AML-193 (cell line): ENCODE results near the gene ZNF57.
A peak's percentile ranks its signal among the peaks of the same experiment; 100 is the strongest.
"Not testable (repeated sequence)": the region's sequence is repeated elsewhere in the genome, so short reads cannot be mapped to it uniquely, and the experiment has no call there.

Experiments
- DNase-seq, 2 experiments: peaks; one replicate each; lab custom pipeline; 2025; lab: John Stamatoyannopoulos, UW

The ZNF57 gene

GRCh38 chr19:2900296-2901252 is at the start of gene ZNF57:
ZNF57 (plus strand) TSS chr19:2900928; CDS start chr19:2901046, 118 bp downstream.
- peak; percentile 96 to 98 for DNase-seq

DNA sequence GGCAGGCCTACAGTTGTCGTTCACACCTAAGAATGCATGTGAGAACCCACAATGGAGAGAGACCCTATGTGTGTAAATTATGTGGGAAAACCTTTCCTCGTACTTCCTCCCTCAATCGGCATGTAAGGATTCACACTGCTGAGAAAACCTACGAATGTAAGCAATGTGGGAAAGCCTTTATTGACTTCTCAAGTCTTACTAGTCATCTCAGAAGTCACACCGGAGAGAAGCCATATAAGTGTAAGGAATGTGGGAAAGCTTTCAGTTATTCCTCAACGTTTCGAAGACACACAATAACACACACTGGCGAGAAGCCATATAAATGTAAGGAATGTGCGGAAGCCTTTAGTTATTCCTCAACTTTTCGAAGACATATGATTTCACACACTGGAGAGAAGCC is 48.1 kb upstream of the ZNF57 start:
- no peak for DNase-seq

GRCh38 chr19:2853015-2853606 is 47.6 kb upstream of the ZNF57 start:
- no peak for DNase-seq

GRCh38 chr19:2854849-2855248 is 45.9 kb upstream of the ZNF57 start:
- DNase-seq, result no peak

- no peak for DNase-seq
Measured at GRCh38 chr19:2856457-2857050, 44.2 kb upstream of the ZNF57 start.

DNA sequence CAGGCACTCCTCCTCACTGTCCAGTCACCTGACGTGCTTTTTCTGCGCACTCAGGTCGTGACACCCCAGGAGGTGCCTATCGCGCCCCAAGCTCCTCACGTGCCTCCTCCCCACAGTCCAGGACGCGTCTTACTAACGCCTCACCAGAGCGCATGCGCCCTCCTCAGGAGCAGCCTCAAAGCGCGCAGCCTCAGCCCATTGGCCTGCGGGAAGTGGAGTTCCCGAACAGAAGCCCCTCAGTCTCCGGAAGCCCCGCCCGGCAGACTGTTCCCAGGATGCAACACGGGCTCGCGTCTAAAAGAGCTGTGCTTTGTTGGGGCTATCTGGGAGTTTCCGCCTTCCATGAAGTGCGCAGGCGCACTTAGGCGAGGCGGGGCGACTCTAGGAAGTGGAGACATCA is 41.9 kb upstream of the ZNF57 start:
- no peak for DNase-seq

DNA sequence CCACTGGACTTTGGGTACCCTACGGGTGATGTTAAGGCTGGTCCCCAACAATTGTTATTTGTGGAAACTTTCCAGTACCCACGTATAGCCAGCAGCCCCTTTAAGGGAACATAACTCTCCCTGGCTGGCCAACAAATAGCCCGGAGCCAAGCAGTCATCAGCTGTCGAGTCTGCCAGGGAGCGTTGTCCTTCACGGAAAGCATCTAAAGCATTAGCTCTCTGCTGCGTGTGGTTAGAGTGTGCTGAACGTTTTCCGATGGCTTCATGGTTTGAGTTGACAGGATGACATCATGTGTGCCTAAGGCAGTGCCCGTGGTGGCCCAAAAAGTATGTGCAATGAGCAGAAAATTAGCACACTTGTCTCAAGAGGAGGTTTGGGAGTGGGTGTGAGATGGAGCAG is 36.9 kb upstream of the ZNF57 start:
- DNase-seq, result no peak

GRCh38 chr19:2865334-2866100 is 35.2 kb upstream of the ZNF57 start:
- DNase-seq, result no peak

GRCh38 chr19:2866495-2867024 is 34.2 kb upstream of the ZNF57 start:
- no peak for DNase-seq

DNA sequence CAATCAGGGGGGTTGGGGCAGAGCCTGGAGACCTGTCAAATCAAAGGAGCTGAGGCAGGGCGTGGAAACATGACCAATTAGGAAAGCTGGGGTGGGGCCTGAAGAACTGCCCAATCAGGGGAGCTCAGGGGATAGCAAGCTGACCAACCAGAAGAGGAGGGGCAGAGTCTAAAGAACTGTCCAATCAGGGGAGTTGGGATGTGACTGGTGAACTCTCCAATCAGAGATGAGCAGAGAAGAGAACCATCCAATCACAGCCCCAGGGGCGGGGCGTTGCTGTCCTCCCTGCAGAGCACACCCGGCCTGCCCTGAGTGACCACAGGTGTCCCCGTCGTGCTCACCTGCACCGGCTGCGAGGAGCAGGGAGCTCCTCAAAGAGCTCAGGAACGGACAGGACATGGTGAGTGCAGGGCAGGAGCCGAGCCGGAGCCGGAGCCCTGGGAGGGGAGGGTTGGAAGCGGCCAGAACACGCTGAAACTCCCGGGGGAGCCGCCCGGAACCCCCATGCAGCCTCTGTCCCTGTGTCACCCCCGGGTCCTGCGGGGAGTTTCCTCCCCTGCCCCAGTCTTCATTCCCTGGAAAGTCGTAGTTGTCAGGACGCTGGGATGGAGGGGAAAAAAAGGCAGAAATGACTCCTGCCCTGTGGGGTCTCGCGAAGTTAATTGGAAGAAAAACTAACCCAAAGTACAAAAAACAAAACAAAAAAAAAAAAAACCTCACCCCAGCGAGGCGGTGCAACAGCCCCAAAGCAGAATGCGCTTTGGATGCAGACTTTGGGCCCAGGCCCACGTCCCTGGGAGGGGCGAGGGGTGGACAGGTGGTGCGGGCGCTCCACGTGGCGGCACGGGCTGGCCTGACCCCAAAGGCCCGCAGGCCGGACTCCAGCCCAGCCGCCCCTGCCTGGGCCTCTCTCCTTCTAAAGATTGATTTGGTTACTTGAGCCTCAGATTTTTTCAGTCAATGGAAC is 33.4 kb upstream of the ZNF57 start, which contains the start of gene ZNF556:
Gene ZNF556 (plus strand): TSS at position 311 of the 967 bp plus-strand sequence. CDS start 87 bp downstream, at position 398.
- DNase-seq, result no peak

DNA sequence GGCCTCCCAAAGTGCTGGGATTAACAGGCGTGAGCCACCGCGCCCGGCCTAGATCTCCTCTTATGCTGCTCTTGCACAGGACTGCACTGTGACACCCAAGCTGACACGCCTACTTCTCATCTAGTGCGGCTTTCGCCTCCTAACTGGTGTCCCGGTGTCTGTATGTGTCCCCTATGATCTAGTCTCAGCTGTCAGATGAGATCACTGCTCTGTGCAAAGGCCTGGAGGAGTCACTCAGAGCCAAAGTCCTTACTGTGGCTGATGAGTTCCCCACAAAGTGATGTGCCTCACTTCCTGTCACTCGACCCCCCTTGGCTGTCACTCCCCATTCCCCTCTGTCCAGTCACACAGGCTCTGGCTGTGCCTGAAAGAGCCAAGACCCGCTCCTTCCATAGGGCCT is 31.1 kb upstream of the ZNF57 start:
- DNase-seq, result no peak

DNA sequence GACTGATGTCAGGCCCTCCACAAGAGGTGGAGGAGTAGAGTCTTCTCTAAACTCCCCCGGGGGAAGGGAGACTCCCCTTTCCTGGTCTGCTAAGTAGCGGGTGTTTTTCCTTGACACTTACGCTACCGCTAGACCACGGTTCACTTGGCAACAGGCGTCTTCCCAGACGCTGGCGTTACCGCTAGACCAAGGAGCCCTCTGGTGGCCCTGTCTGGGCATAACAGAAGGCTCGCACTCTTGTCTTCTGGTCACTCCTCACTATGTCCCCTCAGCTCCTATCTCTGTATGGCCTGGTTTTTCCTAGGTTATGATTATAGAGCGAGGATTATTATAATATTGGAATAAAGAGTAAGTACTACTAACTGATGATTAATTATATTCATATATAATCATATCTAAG is 28.6 kb upstream of the ZNF57 start:
- DNase-seq, result not testable (repeated sequence)

- no peak for DNase-seq
Measured at GRCh38 chr19:2877398-2878331, 23.1 kb upstream of the ZNF57 start.

GRCh38 chr19:2883686-2884439 is 16.9 kb upstream of the ZNF57 start:
- DNase-seq, result no peak

DNA sequence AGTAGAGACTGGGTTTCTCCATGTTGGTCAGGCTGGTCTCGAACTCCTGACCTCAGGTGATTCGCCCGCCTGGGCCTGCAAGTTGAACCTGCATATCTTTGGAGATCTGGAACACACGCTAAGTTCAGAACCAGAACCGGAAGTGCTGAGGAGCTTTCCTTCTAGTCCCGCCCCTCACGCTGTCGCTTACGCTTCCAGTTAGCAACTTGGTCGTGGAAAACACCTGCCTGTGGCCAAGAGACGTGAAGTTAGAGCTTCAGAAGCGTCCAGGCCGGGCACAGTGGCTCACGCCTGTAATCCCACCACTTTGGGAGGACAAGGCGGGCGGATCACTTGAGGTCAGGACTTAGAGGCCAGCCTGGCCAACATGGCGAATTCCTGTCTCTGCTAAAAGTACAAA is 15.0 kb upstream of the ZNF57 start:
- DNase-seq, result no peak

- DNase-seq, result peak; percentile 85
Measured at GRCh38 chr19:2887391-2887914, 13.3 kb upstream of the ZNF57 start.

DNA sequence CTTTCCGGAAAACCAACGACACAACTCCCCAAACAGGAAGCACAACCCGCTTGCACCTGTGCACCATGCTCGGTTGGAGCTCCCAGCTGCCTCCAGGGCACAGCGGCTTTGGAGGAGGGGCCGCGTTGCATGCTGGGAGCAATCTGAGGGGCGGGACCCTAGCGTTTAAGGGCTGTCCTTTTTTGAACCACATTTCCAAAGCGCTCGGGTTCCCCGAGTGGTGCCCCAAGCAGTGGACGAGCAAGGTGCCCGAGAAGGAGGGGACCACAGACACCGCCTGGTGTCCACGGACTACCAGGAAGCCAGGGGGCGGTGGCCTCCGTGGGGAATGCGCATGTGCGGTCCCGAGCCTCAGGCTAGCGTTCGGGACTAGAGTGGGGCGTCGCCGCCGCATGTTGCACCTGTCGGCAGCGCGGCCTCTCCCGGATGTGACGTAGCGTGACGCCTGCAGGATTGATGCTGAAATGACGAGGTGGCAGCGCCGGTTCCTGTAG is 11.9 kb upstream of the ZNF57 start:
- DNase-seq, result peak; percentile 33

DNA sequence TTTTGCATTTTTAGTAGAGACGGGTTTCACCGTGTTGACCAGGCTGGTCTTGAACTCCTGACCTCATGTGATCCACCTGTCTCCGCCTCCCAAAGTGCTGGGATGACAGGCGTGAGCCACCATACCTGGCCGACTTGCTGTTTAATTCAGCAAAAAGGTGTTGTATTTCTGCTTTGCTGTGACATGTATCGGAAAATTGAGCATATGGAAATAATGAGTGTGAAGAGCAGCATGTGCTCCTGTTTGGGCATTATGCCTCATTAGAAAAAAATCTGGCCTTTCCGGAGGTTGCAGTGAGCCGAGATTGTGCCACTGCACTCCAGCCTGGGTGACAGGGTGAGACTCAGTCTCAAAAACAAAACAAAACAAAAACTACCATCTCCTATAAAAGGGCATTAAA is 10.2 kb upstream of the ZNF57 start:
- DNase-seq, result not testable (repeated sequence)
